Fibroblast of skin of left biceps (primary cell): ENCODE measurements around the gene MESP1.

ENCODE experiments used
- DNase-seq, 2 experiments: peaks; one replicate each; pipeline ENCODE4 v3.0.0-alpha.2; 2013; ENCODE audit warnings: low read depth in 2 of 2

The MESP1 gene

GRCh38 chr15:89781055-89781454 is 30.0 kb upstream of the MESP1 start:
- DNase-seq = no peak

GRCh38 chr15:89780601-89781000 is 29.6 kb upstream of the MESP1 start:
- no peak for DNase-seq

- no peak for DNase-seq
These were observed 27.8 kb upstream of the MESP1 start for GRCh38 chr15:89778861-89779260.

- no peak for DNase-seq
These were observed 26.8 kb upstream of the MESP1 start for GRCh38 chr15:89777782-89778380.

- DNase-seq = no peak
These were observed 26.2 kb upstream of the MESP1 start for GRCh38 chr15:89777073-89777751.

- no peak for DNase-seq
These were observed 25.4 kb upstream of the MESP1 start, which contains the start of gene MESP2 for GRCh38 chr15:89776274-89777072. Gene MESP2, plus strand, starts transcription at chr15:89776332. Its CDS starts 26 bp downstream, at chr15:89776358.

GRCh38 chr15:89775815-89776214 is 24.8 kb upstream of the MESP1 start:
- DNase-seq = no peak

GRCh38 chr15:89774492-89774891 is 23.4 kb upstream of the MESP1 start:
- no peak for DNase-seq

GRCh38 chr15:89772932-89773583 is 22.0 kb upstream of the MESP1 start:
- no peak for DNase-seq

GRCh38 chr15:89770041-89770440 is 19.0 kb upstream of the MESP1 start:
- no peak for DNase-seq

- DNase-seq = no peak
These were observed 18.3 kb upstream of the MESP1 start for GRCh38 chr15:89769366-89769765.

GRCh38 chr15:89768071-89768500 is 17.0 kb upstream of the MESP1 start:
- no peak for DNase-seq

GRCh38 chr15:89767411-89767915 is 16.4 kb upstream of the MESP1 start:
- no peak for DNase-seq

- no peak for DNase-seq
These were observed 15.6 kb upstream of the MESP1 start for GRCh38 chr15:89766357-89767311.

GRCh38 chr15:89765694-89766093 is 14.6 kb upstream of the MESP1 start:
- DNase-seq = no peak

GRCh38 chr15:89761929-89762328 is 10.9 kb upstream of the MESP1 start:
- DNase-seq = no peak

GRCh38 chr15:89761009-89761831 is 10.2 kb upstream of the MESP1 start:
- DNase-seq = no peak

- peak in 1 of 2 experiments; percentile 24 for DNase-seq
These were observed 9.4 kb upstream of the MESP1 start for GRCh38 chr15:89760303-89761008.

- no peak for DNase-seq
These were observed 8.8 kb upstream of the MESP1 start for GRCh38 chr15:89759835-89760234.
